Epidermal melanocyte (primary cell): ENCODE results near the gene SEMA5A.

Source experiments
- DNase-seq: peaks from one replicate; pipeline ENCODE4 v3.0.0; 2011; ENCODE audit warnings: low spot score; ENCODE audit not compliant: insufficient read length

Gene SEMA5A

GRCh38 chr5:9441610-9442009 is 104.3 kb downstream of the SEMA5A start:
- no peak for DNase-seq

DNA sequence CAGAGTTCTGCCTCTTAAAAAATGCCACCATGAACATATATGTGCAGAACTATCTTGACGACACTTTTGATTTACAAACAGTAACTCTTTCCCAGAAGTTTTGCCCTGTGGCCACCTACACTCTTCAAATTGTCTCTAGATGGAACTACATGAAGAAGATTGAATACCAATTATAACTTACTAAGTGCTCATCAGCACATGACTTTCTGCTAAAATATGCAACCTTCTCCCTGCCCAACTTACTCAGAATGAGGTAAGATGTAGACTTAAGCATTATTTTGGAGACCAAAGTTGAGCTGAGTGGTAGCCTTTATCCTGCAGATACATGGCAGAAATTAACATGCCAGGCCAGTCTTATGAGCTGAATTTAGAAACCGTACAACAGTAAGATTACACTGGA is 105.4 kb downstream of the SEMA5A start:
- no peak for DNase-seq

DNA sequence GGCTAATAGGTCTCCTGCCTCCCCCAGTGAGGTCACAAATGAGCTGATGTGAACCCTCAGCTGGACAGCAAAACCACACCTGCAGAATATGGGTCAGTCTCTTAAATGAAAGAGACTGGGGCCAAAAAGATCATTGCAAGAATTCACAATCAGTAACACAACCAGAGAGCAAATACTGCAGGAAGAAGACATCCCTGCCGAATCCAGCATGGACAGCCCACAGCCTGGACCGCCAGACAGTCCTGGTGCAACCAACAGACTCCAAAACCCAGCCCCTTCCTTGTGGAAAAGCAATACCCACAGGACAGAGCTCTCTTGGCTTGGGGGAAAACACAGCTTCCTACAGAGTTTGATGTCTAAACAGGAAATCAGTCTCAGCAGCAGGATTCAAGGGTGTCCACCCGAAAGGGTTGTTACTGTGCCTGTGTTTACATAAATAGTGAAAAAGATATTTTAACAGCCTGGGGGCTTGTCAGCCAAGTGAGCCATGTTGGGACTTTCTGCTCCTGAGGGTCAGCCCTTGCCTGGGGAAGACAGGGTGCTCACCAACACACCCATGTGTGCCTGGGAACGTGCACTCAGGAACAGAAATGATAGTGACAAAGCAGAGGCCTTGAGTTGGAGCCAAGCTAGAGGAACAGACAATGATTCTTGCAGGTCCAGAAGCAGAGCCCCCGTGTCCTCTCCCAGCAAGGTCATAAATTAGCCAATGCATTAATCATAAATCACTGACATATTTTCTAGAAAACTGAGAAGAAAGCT is 106.2 kb downstream of the SEMA5A start:
- DNase-seq: no peak

GRCh38 chr5:9438596-9439354 is 107.1 kb downstream of the SEMA5A start:
- DNase-seq: no peak

DNA sequence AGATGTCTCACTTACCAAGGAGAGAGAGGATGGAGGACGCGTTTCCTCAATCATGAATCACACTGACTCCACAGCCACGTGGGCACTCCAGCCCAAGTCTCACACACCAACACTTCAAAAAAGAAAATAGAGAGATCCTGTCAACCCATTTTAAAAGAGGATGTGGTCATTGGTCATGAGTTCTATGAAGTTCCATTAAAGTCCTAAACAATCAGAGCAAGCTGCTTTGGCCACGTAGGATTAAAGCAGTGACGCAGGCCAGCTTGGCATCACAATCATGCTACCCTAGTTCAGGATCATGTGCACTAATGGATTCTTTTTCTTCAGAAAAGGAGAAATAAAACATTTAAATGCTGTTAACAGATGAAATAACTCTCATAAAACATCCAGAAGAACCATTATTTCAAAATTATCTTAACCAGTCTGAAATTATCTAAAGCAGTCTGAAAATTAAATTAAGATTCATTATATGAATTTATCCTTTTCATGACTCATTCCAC is 108.1 kb downstream of the SEMA5A start:
- no peak for DNase-seq

DNA sequence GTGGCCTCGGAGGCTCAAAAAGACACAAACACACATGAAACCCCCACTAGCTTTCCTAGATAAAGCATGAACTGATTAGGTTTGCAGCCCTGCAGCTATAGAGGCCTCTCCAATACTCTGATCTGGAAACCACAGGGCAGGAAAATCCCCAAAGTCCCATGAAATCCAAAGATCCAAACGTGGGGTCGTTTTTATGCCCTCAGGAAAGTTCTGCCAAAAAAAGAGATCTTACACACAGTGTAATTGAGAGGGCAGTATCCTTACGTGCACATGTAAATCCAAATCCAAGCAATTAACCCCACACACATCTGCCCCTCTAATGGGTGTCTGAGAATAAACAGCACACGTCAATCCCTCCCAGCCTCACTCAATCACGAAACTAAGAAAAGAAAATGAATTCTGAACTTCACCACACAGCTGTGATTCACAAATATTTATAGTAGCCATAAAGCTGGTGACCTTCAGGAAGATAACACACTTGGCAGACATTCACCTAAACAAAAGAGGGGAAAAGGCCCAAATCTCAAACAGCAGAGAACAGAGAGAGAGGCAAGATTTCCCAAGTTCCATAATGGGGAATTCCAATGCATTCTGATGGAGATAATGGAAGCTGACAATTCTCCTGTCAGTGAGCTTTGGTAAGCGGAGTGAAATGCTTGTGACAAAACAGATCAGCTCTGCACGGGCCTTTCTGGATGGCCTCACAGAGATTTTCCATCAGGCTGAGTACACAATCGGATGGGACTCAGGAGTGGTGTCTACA is 114.2 kb downstream of the SEMA5A start:
- DNase-seq: no peak

GRCh38 chr5:9431151-9431495 is 114.8 kb downstream of the SEMA5A start:
- DNase-seq: no peak

GRCh38 chr5:9430306-9430705 is 115.6 kb downstream of the SEMA5A start:
- DNase-seq: no peak

DNA sequence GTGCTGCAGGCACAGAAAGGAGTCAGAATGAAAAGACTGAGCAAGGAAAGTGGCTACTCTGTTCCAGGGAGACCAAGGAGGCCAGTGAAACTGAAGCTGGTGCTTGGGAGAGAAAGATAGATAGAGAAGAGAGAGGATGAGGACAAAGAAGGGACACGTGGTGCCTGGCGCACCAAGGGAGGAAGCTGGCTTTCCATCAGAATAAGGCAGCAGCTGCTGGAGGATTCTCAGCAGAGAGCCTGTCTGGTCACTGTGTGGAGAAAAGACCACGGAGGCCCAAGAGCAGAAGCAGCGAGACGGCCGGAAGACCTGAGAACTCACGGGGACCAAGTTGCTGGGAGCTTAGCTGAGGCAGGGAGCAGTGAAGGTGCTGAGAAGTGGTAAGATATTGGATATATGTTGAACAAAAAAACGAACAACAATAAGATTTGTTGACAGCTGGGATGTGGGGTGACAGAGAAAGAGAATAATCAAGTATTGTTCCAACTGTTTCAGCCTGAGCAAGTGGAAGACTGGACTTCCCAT is 116.1 kb downstream of the SEMA5A start:
- no peak for DNase-seq

- no peak for DNase-seq
Measured at GRCh38 chr5:9428272-9428671, 117.6 kb downstream of the SEMA5A start.

GRCh38 chr5:9425710-9426109 is 120.2 kb downstream of the SEMA5A start:
- no peak for DNase-seq

GRCh38 chr5:9423571-9423970 is 122.3 kb downstream of the SEMA5A start:
- DNase-seq: no peak

DNA sequence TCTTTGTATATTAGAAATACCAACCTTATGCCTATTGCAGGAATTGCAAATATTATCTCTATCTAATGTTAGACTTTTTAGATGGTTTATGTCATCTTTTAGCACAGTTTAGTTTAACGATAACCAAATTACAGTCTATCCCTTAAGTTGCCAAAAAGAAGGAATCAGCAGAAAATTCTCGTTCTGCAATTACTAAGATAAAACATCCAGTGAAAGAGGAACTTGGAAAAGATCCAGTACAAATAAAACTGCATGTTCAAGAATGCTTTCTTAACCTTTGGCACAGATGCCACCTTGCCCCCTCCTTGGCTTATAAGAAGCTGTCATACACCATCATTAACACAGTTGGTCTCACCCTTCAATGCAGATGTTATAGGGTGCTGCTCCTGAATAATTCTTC is 124.0 kb downstream of the SEMA5A start:
- no peak for DNase-seq

DNA sequence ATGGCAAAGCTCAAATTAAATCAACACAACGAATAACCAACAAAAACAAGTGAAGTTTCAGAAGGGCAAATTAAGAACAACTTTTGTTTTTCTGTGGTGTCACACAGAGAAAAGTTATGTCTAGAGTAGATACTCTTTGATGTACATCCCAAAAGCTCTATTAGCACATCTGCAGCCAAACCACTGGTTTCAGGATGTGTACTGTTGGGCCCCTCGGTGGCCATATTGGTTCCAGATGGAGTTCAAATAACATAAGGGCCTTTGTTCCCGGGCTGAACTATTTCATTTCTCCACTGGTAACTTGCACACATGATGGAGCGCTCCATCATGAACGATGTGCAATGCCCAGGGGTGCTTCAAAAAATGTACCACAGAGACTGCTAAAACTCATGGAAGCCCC is 126.1 kb downstream of the SEMA5A start:
- DNase-seq: no peak

DNA sequence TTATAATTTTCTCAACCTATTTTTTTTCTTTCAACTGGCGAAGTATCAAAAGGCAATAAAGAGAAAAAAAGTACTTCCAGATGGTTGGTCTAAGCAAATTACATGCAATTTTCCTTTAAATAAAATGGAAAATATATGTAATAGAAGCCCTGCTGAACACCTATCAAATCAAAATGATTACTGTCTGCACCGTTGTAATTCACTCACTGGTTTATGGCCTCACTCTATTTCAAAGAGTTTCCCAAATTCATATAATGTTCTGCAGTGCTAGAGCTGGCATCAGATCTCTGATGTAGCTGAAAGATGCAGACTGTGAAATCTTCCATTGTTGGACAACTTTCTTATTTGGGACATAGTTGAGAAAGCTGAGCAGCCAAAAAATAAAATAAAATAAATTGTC is 130.3 kb downstream of the SEMA5A start:
- no peak for DNase-seq

DNA sequence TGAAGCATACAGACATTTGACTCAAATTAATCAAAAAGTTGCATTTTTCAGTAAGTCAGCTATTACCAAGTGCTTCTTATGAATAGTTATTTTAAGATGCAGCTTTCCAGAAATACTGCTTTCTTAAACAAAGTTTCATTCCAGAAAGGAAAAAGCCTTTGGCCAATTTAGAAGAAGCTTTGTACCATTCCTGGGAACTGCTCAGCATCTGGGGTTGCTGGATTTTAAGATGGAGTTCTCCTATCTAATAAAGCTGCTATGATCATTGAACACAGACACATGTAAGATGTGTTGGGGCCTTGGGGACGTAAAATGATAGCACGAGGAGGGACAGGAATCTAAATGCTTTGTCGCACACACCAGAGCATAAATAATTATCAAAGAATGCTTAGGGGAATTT is 130.8 kb downstream of the SEMA5A start:
- no peak for DNase-seq

DNA sequence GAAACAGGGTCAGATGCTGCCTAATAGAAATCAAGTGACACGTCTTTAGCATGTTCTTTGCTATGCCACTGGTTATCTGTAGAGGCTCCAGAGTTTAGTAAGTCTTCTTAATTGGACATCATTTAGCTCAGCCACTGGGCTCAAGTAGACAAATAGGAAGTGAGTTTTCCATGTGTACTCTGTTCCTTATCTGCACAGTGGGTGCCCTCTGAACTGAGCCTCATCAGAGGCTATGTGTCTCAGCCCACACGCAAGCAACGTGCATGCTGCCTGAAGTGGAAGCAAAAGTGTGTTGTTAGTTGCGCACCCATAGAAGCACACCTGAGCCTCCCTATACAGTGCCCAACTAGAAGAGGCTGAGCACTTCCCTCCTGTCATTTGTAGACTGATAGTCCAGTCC is 134.7 kb downstream of the SEMA5A start:
- DNase-seq: no peak

DNA sequence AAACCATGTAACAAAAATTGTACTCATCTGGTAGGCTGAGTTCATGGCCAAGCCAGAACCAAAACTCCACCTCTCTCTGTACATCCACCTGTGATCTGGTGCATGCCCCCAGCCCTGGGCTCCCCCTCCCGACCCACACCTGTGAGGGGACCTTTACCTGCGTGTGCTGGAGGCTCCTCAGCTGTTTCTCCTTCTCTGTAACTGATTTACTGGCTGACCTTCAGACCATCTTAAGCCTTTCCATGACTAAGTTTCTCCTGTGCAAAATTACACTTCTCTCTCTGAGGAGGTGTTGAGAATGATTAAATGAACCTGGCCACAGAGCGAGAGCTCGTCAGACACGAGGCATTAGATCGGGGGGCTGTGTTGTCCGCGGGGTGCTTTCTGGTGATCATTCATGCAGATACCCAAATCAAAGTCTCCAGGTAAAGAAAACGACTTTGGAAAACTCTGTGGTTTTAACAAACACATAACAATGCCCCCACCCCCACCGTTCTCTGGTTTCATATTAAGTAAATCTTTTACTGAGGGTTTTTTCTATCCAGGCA is 136.4 kb downstream of the SEMA5A start:
- no peak for DNase-seq

DNA sequence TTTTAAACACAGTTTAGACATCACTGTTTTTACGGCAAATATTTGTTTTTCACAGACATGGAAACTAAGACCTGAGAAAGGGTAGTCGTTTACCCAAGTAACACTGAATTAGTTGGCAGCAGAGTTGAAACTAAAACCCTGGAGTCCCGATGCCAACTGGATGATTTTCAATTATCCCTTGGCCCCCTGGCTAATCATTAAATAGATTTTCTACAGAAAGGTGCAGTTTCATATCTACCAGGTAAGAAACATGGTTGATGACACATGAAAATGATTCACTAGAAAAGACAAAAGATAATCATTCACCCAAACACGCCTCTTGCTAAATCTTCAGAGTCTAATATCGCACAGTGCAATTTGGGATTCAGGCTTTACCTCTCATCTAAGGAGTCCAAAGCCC is 136.9 kb downstream of the SEMA5A start:
- no peak for DNase-seq

GRCh38 chr5:9405196-9405754 is 140.6 kb downstream of the SEMA5A start:
- DNase-seq: no peak

DNA sequence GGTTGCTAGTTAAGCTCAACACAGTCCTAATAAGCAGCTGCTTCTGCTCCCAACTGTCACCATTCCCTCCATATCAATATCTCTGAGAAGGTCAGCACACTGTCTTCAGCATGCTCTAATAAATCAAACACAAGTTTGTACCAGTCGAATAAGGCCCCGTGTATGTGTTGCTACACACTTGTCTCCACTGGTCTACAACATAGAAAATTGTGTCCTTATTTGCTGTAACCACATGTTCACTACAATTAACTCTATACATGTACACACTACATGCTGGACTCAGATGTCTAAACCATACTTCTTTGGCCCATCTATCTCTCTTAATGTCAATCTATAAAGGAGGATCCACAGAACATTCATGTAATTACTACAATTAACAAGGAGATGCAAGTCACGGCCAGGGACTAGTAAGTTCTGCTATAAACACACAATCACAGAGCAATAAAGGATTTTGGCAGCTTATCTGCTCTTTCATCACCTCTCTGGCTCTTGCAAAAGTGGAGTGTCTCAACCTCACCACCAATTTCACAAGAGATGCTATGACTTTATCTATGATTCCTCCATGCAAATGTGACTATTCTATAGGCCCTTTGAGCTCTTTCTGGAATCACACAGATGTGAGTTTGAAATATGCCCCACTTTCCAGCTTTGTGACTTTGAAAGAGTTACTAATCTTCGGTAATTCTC is 143.9 kb downstream of the SEMA5A start:
- DNase-seq: no peak
